ENCODE results near the gene MELTF. TPM values are rescaled to one million over a fixed set of nuclear protein-coding genes. Genes with fewer than 3 reads are reported as not detected.

Gene MELTF
- total RNA-seq, 2 donors from 2014 or later = 3.1 to 6.7 TPM

DNA sequence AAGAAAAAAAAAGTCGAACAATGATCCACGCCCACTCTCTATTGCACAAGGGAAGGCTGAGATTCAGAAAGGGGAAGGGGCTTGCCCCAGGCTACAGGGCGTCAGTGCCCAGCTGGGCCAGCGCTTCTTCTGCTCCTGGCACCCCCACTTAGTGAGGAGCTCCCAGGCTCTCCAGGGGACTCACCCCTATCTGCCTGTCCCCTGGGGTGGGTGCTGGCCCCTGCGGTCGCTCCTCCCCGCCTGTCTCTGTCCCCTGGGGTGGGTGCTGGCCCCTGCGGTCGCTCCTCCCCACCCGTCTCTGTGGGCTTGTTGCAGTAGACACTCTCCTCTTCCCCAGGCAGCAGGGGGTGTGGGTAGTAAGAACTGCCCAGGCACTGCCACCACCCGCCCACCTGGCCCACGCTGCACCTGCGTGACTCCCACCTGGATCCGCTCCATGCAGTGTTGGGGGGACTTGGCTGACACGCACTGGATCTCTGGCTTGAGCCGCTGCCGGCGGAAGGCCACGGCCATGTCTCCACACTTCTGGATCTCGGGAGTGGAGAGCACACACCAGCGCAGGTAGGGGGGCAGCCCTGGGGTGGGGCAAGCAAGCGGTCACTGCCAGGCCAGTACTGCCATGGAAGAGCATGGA lies 14.6 kb downstream of the MELTF start:
- Histone ChIP-seq H3K4me1 (no peaks in the 10 kb centered on the region), H3K27ac (no peak overlapping the region), H3K4me3 (no peak overlapping the region), H3K27me3 (no peaks in the 10 kb centered on the region), H3K9me3 (no peaks in the 10 kb centered on the region), H3K36me3 (no peaks in the 10 kb centered on the region)
- TF ChIP-seq CTCF (IDR thresholded peaks at IDR 0.05) = no peak
- no peak for DNase-seq (ENCODE audit: low spot score)

GRCh38 chr3:197014024-197014423 lies 15.6 kb downstream of the MELTF start:
- Histone ChIP-seq H3K9me3 (no peaks in the 10 kb centered on the region), H3K27ac (no peak overlapping the region), H3K36me3 (no peaks in the 10 kb centered on the region), H3K4me1 (no peaks in the 10 kb centered on the region), H3K4me3 (no peak overlapping the region), H3K27me3 (no peaks in the 10 kb centered on the region)
- DNase-seq (ENCODE audit: low spot score) = no peak
- no peak for TF ChIP-seq CTCF (IDR thresholded peaks at IDR 0.05)

DNA sequence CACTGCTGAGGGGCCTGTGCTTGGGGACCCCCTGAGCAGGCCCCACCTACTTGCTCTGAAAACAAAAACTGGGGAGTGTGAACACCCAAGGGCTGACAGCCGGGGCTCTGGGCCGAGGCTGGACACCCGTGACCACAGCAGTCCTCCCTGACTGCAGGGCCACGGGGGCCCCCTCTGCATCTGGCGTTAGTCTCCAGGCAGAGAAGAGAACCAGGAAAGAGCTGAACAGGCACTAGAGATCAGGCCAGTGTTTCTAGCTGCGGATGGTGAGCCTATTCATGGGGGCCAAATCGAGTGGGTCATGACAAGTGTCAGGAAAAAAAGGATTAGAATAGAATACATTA lies 17.1 kb downstream of the MELTF start:
- H3K4me1 ChIP-seq = no peaks in the 10 kb centered on the region
- no peaks in the 10 kb centered on the region for H3K27me3 ChIP-seq
- DNase-seq (ENCODE audit: low spot score) = no peak
- H3K9me3 ChIP-seq = no peaks in the 10 kb centered on the region
- H3K27ac ChIP-seq = no peak overlapping the region
- H3K36me3 ChIP-seq = no peaks in the 10 kb centered on the region
- H3K4me3 ChIP-seq = no peak overlapping the region
- TF ChIP-seq CTCF (IDR thresholded peaks at IDR 0.05) = no peak

- H3K27me3 ChIP-seq = no peaks in the 10 kb centered on the region
- H3K36me3 ChIP-seq = no peaks in the 10 kb centered on the region
- H3K9me3 ChIP-seq = no peaks in the 10 kb centered on the region
- no peak overlapping the region for H3K27ac ChIP-seq
- H3K4me3 ChIP-seq = no peak overlapping the region
- no peaks in the 10 kb centered on the region for H3K4me1 ChIP-seq
- TF ChIP-seq CTCF (IDR thresholded peaks at IDR 0.05) = no peak
- no peak for DNase-seq (ENCODE audit: low spot score)
These were observed 17.7 kb downstream of the MELTF start for GRCh38 chr3:197011780-197012539.

- no peak for DNase-seq (ENCODE audit: low spot score)
- no peaks in the 10 kb centered on the region for H3K9me3 ChIP-seq
- H3K27ac ChIP-seq = no peak overlapping the region
- TF ChIP-seq CTCF (IDR thresholded peaks at IDR 0.05) = no peak
- H3K4me3 ChIP-seq = no peak overlapping the region
- no peaks in the 10 kb centered on the region for H3K36me3 ChIP-seq
- no peaks in the 10 kb centered on the region for H3K27me3 ChIP-seq
- no peaks in the 10 kb centered on the region for H3K4me1 ChIP-seq
These were observed 18.9 kb downstream of the MELTF start for GRCh38 chr3:197010556-197011351.
